Sigmoid colon (tissue), 4 donors: Measurements from ENCODE around the gene GIGYF2.

ENCODE experiments used
- POLR2AphosphoS5 ChIP-seq, 4 donors: sonication (generic); formaldehyde crosslinking; IDR thresholded peaks; one replicate each; pipeline ENCODE4 v1.6.1; 2017; ENCODE audit warnings: antibody characterized with exemption in 4 of 4
- TF ChIP-seq, protein P1 (sequence below), 4 experiments: fragments of 450-650 bp in 3 of 4; fragments of 200-600 bp in 1 of 4; IDR thresholded peaks; one replicate each; pipeline ENCODE4 v1.5.1; 2016 to 2019; ENCODE audit warnings: antibody characterized with exemption in 4 of 4, mild to moderate bottlenecking in 3 of 4, moderate library complexity in 2 of 4

DNA sequence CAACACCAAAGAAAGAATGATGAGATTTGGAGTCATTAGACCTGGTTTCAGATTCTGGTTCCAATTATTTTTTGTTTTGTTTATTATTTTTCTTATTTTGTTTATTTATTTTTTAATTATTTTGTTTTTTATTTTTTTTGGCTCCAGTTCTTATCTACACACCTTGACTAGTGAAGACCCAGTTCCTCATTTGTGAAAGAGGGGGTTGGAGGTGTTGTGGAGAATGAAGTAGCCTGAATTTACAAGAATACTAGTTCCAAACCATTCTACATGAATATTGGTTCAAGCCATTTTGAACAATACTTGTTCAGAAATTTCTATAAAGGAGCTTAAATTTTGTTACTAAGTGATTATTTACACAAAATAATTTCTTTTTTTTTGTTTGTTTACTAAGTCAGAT lies 86.1 kb downstream of the GIGYF2 start:
- TF ChIP-seq, protein P1, sequence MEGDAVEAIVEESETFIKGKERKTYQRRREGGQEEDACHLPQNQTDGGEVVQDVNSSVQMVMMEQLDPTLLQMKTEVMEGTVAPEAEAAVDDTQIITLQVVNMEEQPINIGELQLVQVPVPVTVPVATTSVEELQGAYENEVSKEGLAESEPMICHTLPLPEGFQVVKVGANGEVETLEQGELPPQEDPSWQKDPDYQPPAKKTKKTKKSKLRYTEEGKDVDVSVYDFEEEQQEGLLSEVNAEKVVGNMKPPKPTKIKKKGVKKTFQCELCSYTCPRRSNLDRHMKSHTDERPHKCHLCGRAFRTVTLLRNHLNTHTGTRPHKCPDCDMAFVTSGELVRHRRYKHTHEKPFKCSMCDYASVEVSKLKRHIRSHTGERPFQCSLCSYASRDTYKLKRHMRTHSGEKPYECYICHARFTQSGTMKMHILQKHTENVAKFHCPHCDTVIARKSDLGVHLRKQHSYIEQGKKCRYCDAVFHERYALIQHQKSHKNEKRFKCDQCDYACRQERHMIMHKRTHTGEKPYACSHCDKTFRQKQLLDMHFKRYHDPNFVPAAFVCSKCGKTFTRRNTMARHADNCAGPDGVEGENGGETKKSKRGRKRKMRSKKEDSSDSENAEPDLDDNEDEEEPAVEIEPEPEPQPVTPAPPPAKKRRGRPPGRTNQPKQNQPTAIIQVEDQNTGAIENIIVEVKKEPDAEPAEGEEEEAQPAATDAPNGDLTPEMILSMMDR (IDR thresholded peaks at IDR 0.05), result no peak
- TF ChIP-seq POLR2AphosphoS5 (IDR thresholded peaks at IDR 0.05), result no peak
